HEK293T (cell line): ENCODE measurements around the gene MPHOSPH9.

ENCODE experiments used
- CTBP1 ChIP-seq: fragments of 450-650 bp; IDR thresholded peaks from 2 replicates; pipeline ENCODE4 v1.6.1; 2016; ENCODE audit warnings: borderline replicate concordance
- PKNOX1 ChIP-seq: fragments of 450-650 bp; IDR thresholded peaks from 2 replicates; pipeline ENCODE4 v1.6.1; 2016
- SUZ12 ChIP-seq: fragments of 450-650 bp; IDR thresholded peaks from 2 replicates; pipeline ENCODE4 v1.6.1; 2016; ENCODE audit warnings: mild to moderate bottlenecking

GRCh38 chr12:123122626-123123025, 110.3 kb downstream of the MPHOSPH9 start:
- TF ChIP-seq SUZ12 (no peak), CTBP1 (no peak), PKNOX1 (no peak)
